IPS-18c (cell line): ENCODE measurements around the gene PHF11.

Experiments
- H3K4me3 ChIP-seq: 2 replicates; pipeline ENCODE4 v1.7.0; 2013; ENCODE audit warnings: low read depth, mild to moderate bottlenecking, low read length, moderate library complexity; ENCODE audit not compliant: insufficient read depth
- H3K9me3 ChIP-seq: one replicate; pipeline ENCODE4 v1.6.1; 2013; ENCODE audit warnings: mild to moderate bottlenecking, low read length, moderate library complexity; ENCODE audit not compliant: control insufficient read depth, insufficient read depth

The PHF11 gene

GRCh38 chr13:49533591-49534269 lies 38.0 kb downstream of the PHF11 start:
- H3K4me3 ChIP-seq, result no peak overlapping the region
- H3K9me3 ChIP-seq, result no peaks in the 10 kb centered on the region

- H3K9me3 ChIP-seq, result no peaks in the 10 kb centered on the region
- no peak overlapping the region for H3K4me3 ChIP-seq
Measured at GRCh38 chr13:49536144-49536873, 40.6 kb downstream of the PHF11 start.

- no peak overlapping the region for H3K4me3 ChIP-seq
- no peaks in the 10 kb centered on the region for H3K9me3 ChIP-seq
Measured at GRCh38 chr13:49538404-49538803, 42.7 kb downstream of the PHF11 start.

- no peak overlapping the region for H3K4me3 ChIP-seq
- H3K9me3 ChIP-seq, result no peaks in the 10 kb centered on the region
Measured at GRCh38 chr13:49539313-49539712, 43.6 kb downstream of the PHF11 start.

GRCh38 chr13:49539746-49540145 lies 44.0 kb downstream of the PHF11 start:
- Histone ChIP-seq H3K9me3 (no peaks in the 10 kb centered on the region), H3K4me3 (no peak overlapping the region)

- no peak overlapping the region for H3K4me3 ChIP-seq
- no peaks in the 10 kb centered on the region for H3K9me3 ChIP-seq
Measured at GRCh38 chr13:49540552-49540951, 44.8 kb downstream of the PHF11 start.

- no peak overlapping the region for H3K4me3 ChIP-seq
- H3K9me3 ChIP-seq, result no peaks in the 10 kb centered on the region
Measured at GRCh38 chr13:49543656-49544055, 47.9 kb downstream of the PHF11 start.

- H3K9me3 ChIP-seq, result no peaks in the 10 kb centered on the region
- H3K4me3 ChIP-seq, result no peak overlapping the region
Measured at GRCh38 chr13:49545661-49546060, 49.9 kb downstream of the PHF11 start.

GRCh38 chr13:49546561-49546960 lies 50.8 kb downstream of the PHF11 start:
- no peaks in the 10 kb centered on the region for H3K9me3 ChIP-seq
- no peak overlapping the region for H3K4me3 ChIP-seq

GRCh38 chr13:49549289-49549688 lies 53.5 kb downstream of the PHF11 start:
- no peaks in the 10 kb centered on the region for H3K9me3 ChIP-seq
- no peak overlapping the region for H3K4me3 ChIP-seq

- Histone ChIP-seq H3K4me3 (no peak overlapping the region), H3K9me3 (no peaks in the 10 kb centered on the region)
Measured at GRCh38 chr13:49550942-49551644, 55.3 kb downstream of the PHF11 start.

- H3K4me3 ChIP-seq, result no peak overlapping the region
- H3K9me3 ChIP-seq, result no peaks in the 10 kb centered on the region
Measured at GRCh38 chr13:49553888-49554287, 58.1 kb downstream of the PHF11 start.

GRCh38 chr13:49554387-49554786 lies 58.6 kb downstream of the PHF11 start:
- no peak overlapping the region for H3K4me3 ChIP-seq

GRCh38 chr13:49559006-49559405 lies 63.3 kb downstream of the PHF11 start:
- Histone ChIP-seq H3K4me3 (no peak overlapping the region), H3K9me3 (no peaks in the 10 kb centered on the region)

More at GRCh38 chr13:49554387-49554786, 58.6 kb downstream of the PHF11 start:
- H3K9me3 ChIP-seq, result no peaks in the 10 kb centered on the region

- Histone ChIP-seq H3K4me3 (no peak overlapping the region), H3K9me3 (no peaks in the 10 kb centered on the region)
Measured at GRCh38 chr13:49560270-49561061, 64.7 kb downstream of the PHF11 start.

- Histone ChIP-seq H3K4me3 (no peak overlapping the region), H3K9me3 (no peaks in the 10 kb centered on the region)
Measured at GRCh38 chr13:49561062-49561410, 65.3 kb downstream of the PHF11 start.

GRCh38 chr13:49563516-49563915 lies 67.8 kb downstream of the PHF11 start:
- H3K9me3 ChIP-seq, result no peaks in the 10 kb centered on the region

More at GRCh38 chr13:49563516-49563915, 67.8 kb downstream of the PHF11 start:
- H3K4me3 ChIP-seq, result no peak overlapping the region
